K562 (cell line): Measurements from ENCODE around the gene SEMA3A. TPM values are rescaled to one million over a fixed set of nuclear protein-coding genes. Genes with fewer than 3 reads are reported as not detected.

Experiments
- ATAC-seq: fragments of 200-7000 bp; cut with Tn5 transposase; 3 replicates; pipeline ENCODE4 v1.9.1; 2020; ENCODE audit warnings: moderate library complexity
- BruUV-seq: library from RNA; stranded (reverse); fragments of 400-500 nt; replicated peaks from 2 replicates; lab custom pipeline; 2021; lab: Mats Ljungman, UMichigan
- CTCF ChIA-PET: fragments of 300-600 bp; formaldehyde crosslinking; extraction: SDS; loops from one replicate; lab custom pipeline; 2021; ENCODE audit warnings: low intra/inter-chr PET ratio; lab: Yijun Ruan, JAX
- POLR2A ChIA-PET: fragments of 300-600, 350-650 bp; sonication (Branson Sonifier 250); formaldehyde crosslinking; extraction: SDS; loops from one replicate; lab custom pipeline; 2021; ENCODE audit warnings: antibody characterized with exemption, inconsistent platforms; lab: Yijun Ruan, JAX
- DNase-seq, 4 experiments: peaks; one replicate each; pipeline versions ENCODE4 v3.0.0 to v3.0.0-alpha.2; 2011 to 2018; ENCODE audit warnings: low spot score in 3 of 4, mixed read lengths in 3 of 4; ENCODE audit errors: extremely low read depth in 1 of 4
- FAIRE-seq: peaks from 2 replicates; lab custom pipeline; 2011; peaks lifted over from hg19 to GRCh38; lab: Jason Lieb, UNC
- H2AFZ ChIP-seq: 2 replicates; pipeline ENCODE4 v1.6.0; 2011; ENCODE audit warnings: low read depth, low read length, control low read depth, inconsistent platforms
- H3K27ac ChIP-seq: fragments of 200-600 bp; 3 replicates; pipeline ENCODE4 v1.8.0; 2011; ENCODE audit warnings: low read depth, mild to moderate bottlenecking, control low read depth, inconsistent platforms, low read length, moderate library complexity, mixed read lengths; ENCODE audit errors: extremely low read depth
- H3K27me3 ChIP-seq, 2 experiments: fragments of 300-600 bp in 1 of 2; 2 replicates in 1 of 2; 3 replicates in 1 of 2; pipeline versions ENCODE4 v1.6.0 to v1.8.0; 2011; ENCODE audit warnings: inconsistent platforms in 2 of 2, low read length in 2 of 2, mild to moderate bottlenecking in 1 of 2, mixed read lengths in 1 of 2, moderate library complexity in 1 of 2; ENCODE audit not compliant: control insufficient read depth in 2 of 2, insufficient read depth in 2 of 2
- H3K36me3 ChIP-seq: fragments of 300-600 bp; 3 replicates; pipeline ENCODE4 v1.8.0; 2011; ENCODE audit warnings: mild to moderate bottlenecking, low read length, inconsistent platforms; ENCODE audit not compliant: control insufficient read depth, insufficient read depth
- H3K4me1 ChIP-seq, 2 experiments: fragments of 200-600 bp in 1 of 2; replicated peaks in 1 of 2; 2 replicates in 1 of 2; 3 replicates in 1 of 2; pipeline versions ENCODE4 v1.5.1 to v1.8.0; 2011; ENCODE audit warnings: inconsistent platforms in 2 of 2, low read length in 2 of 2, mild to moderate bottlenecking in 1 of 2, mixed read lengths in 1 of 2, moderate library complexity in 1 of 2; ENCODE audit not compliant: control insufficient read depth in 2 of 2, insufficient read depth in 2 of 2
- H3K4me2 ChIP-seq: 2 replicates; pipeline ENCODE4 v1.6.1; 2011; ENCODE audit warnings: low read length, control low read depth, inconsistent platforms, mixed read lengths; ENCODE audit not compliant: insufficient read depth
- H3K4me3 ChIP-seq: fragments of 200-600 bp; sonication (generic), shearing (Covaris generic); 2 replicates; pipeline ENCODE4 v1.5.1; 2016; ENCODE audit warnings: control low read depth, inconsistent platforms
- H3K79me2 ChIP-seq: fragments of 200-600 bp; 3 replicates; pipeline ENCODE4 v1.8.0; 2011; ENCODE audit warnings: low read length, inconsistent platforms; ENCODE audit not compliant: control insufficient read depth, insufficient read depth
- H3K9ac ChIP-seq, 2 experiments: 2 replicates each; pipeline versions ENCODE4 v1.6.0 to v1.6.1; 2011; ENCODE audit warnings: low read depth in 2 of 2, low read length in 2 of 2, control low read depth in 1 of 2, inconsistent platforms in 1 of 2, mild to moderate bottlenecking in 1 of 2, mixed read lengths in 1 of 2; ENCODE audit not compliant: insufficient read depth in 1 of 2
- H3K9me1 ChIP-seq: one replicate; pipeline ENCODE4 v1.6.0; 2011; ENCODE audit warnings: inconsistent platforms, mild to moderate bottlenecking, low read length, moderate library complexity; ENCODE audit not compliant: control insufficient read depth, insufficient read depth
- H3K9me3 ChIP-seq: replicated peaks from 2 replicates; pipeline ENCODE4 v1.5.1; 2011; ENCODE audit warnings: low read depth, low read length, inconsistent platforms; ENCODE audit not compliant: control insufficient read depth, insufficient read depth
- H4K20me1 ChIP-seq: replicated peaks from 2 replicates; pipeline ENCODE4 v1.6.1; 2011; ENCODE audit warnings: low read length, inconsistent platforms, mixed read lengths; ENCODE audit not compliant: control insufficient read depth, insufficient read depth
- CREB1 ChIP-seq, 2 experiments: sonication (generic) in 1 of 2; formaldehyde crosslinking in 1 of 2; IDR thresholded peaks; 2 replicates each; pipeline versions ENCODE4 v1.6.1 to v1.8.0; 2012 to 2022; ENCODE audit warnings: inconsistent platforms in 1 of 2, mild to moderate bottlenecking in 1 of 2, missing genetic modification reagents in 1 of 2, moderate library complexity in 1 of 2
- ETV1 ChIP-seq: fragments of 450-650 bp; conservative IDR thresholded peaks from 2 replicates; pipeline ENCODE4 v1.6.1; 2016; ENCODE audit warnings: missing genetic modification characterization, control low read depth, low read depth, missing compliant biosample characterization
- IRF2 ChIP-seq: sonication (generic); formaldehyde crosslinking; IDR thresholded peaks from 2 replicates; pipeline ENCODE4 v1.8.1; 2022; ENCODE audit warnings: mild to moderate bottlenecking, missing genetic modification reagents
- KLF10 ChIP-seq: fragments of 250-450 bp; sonication (Bioruptor Pico); IDR thresholded peaks from 2 replicates; pipeline ENCODE4 v1.6.1; 2021; ENCODE audit warnings: matching md5 sums
- L3MBTL2 ChIP-seq: fragments of 450-650 bp; IDR thresholded peaks from 2 replicates; pipeline ENCODE4 v1.6.1; 2016; ENCODE audit warnings: mild to moderate bottlenecking, moderate library complexity
- MAFF ChIP-seq: IDR thresholded peaks from 2 replicates; pipeline ENCODE4 v1.6.1; 2012; ENCODE audit warnings: low read length, improper control_type of control experiment
- MAX ChIP-seq: sonication (generic); formaldehyde crosslinking; IDR thresholded peaks from 2 replicates; pipeline ENCODE4 v1.9.0; 2022; ENCODE audit warnings: mild to moderate bottlenecking, missing genetic modification reagents
- NELFE ChIP-seq: IDR thresholded peaks from 2 replicates; pipeline ENCODE4 v1.6.1; 2011; ENCODE audit warnings: mild to moderate bottlenecking; ENCODE audit not compliant: insufficient read depth, insufficient read length
- PHF8 ChIP-seq: fragments of 200-600 bp; sonication (generic); IDR thresholded peaks from 2 replicates; pipeline ENCODE4 v1.6.1; 2012; ENCODE audit warnings: mixed run types, mild to moderate bottlenecking, inconsistent platforms, low read length, moderate library complexity, borderline replicate concordance
- RFX1 ChIP-seq: fragments of 450-650 bp; IDR thresholded peaks from 2 replicates; pipeline ENCODE4 v1.6.1; 2016; ENCODE audit warnings: mild to moderate bottlenecking, moderate library complexity
- SIX5 ChIP-seq, 2 experiments: IDR thresholded peaks; 2 replicates each; pipeline ENCODE4 v1.6.1; 2011; ENCODE audit warnings: low read length in 2 of 2, borderline replicate concordance in 1 of 2, low read depth in 1 of 2, mild to moderate bottlenecking in 1 of 2, moderate library complexity in 1 of 2; ENCODE audit not compliant: insufficient read depth in 1 of 2
- U2AF1 ChIP-seq: fragments of 200-400 bp; formaldehyde crosslinking; optimal IDR thresholded peaks from 2 replicates; pipeline ENCODE3; 2017; ENCODE audit warnings: mild to moderate bottlenecking, low read depth, low read length, moderate library complexity
- ZFPM2 ChIP-seq: fragments of 250-450 bp; sonication (Bioruptor Pico); IDR thresholded peaks from 2 replicates; pipeline ENCODE4 v1.5.1; 2022; ENCODE audit warnings: mild to moderate bottlenecking
- ZNF695 ChIP-seq: fragments of 450-650 bp; formaldehyde crosslinking; IDR thresholded peaks from 2 replicates; pipeline ENCODE4 v1.4.0; 2020; ENCODE audit warnings: mild to moderate bottlenecking, moderate library complexity
- WGBS: fragments of 100-300 bp; shearing (Covaris generic); methylation state at CpG from one replicate; pipeline ENCODE4 v1.1.6; 2016; ENCODE audit warnings: low coverage, mixed read lengths; ENCODE audit not compliant: insufficient coverage; ENCODE audit errors: missing lambda C conversion rate; 5-methylcytosine and 5-hydroxymethylcytosine counted together
- in situ Hi-C: fragments of 300-500 bp; cut with MboI; formaldehyde crosslinking; loops from 4 replicates; pipeline ENCODE4 v1.15.0; 2018; ENCODE audit warnings: inconsistent platforms, mixed read lengths
- intact Hi-C: fragments of 100-400 bp; cut with micrococcal nuclease; formaldehyde crosslinking; loops from 2 replicates; pipeline ENCODE4 v1.14.2; 2022
- polyA plus RNA-seq, 8 experiments: library from polyadenylated mRNA; depleted of rRNA in 4 of 8; stranded (reverse) in 5 of 8; unstranded in 3 of 8; fragments of >200 nt; fragmentation: Nextera tagmentation in 2 of 8; fragmentation: Illumina TruSeq in 1 of 8; extraction: Ambion mirVana in 2 of 8; extraction: Trizol in 1 of 8; gene quantifications; 2 replicates each; pipeline versions ENCODE4 v1.2.1 to v1.2.3, GENCODE V29; 2011 to 2014; ENCODE audit warnings: inconsistent platforms in 1 of 8, missing spikeins in 1 of 8
- total RNA-seq, 7 experiments: library from RNA; depleted of rRNA in 6 of 7; stranded (reverse); fragments of >200 nt in 6 of 7; fragmentation: Illumina TruSeq in 2 of 7; extraction: Trizol in 2 of 7; gene quantifications; 2 replicates each; pipeline versions ENCODE4 v1.2.1 to v1.2.3, GENCODE V29; 2011 to 2021; ENCODE audit warnings: low replicate concordance in 1 of 7
- TF ChIP-seq, protein P1 (sequence below): fragments of 150-350 bp; conservative IDR thresholded peaks from 2 replicates; pipeline ENCODE4 v1.6.1; 2014; ENCODE audit warnings: low read length

Gene SEMA3A
- total and polyA plus RNA-seq, 9 of the 15 experiments (the other 6 are each of a cell fraction or from before 2014, with no cell fraction given), result 0.36 to 3.0 (median 1.1) TPM

GRCh38 chr7:84069999-84070500 lies 124.5 kb downstream of the SEMA3A start:
- H2AFZ ChIP-seq, result no peak overlapping the region
- H3K9me3 ChIP-seq, result no peaks in the 10 kb centered on the region; the same call in 1 of the 2 replicates
- H3K79me2 ChIP-seq, result no peaks in the 10 kb centered on the region
- TF ChIP-seq MAX (no peak), SIX5 (IDR thresholded peaks at IDR 0.05; ENCODE audit: borderline replicate concordance in 1 of 2, insufficient read depth in 1 of 2, low read depth in 1 of 2, low read length in 2 of 2) (no peak), RFX1 (no peak), ZNF695 (CRISPR knock-in tag) (no peak), NELFE (no peak)
- TF ChIP-seq, all 486 proteins: peak for 0
- Histone ChIP-seq H3K4me1 (no peaks in the 10 kb centered on the region), H3K4me2 (no peak overlapping the region), H3K27me3 (no peaks in the 10 kb centered on the region), H4K20me1 (no peaks in the 10 kb centered on the region), H3K9me1 (no peaks in the 10 kb centered on the region), H3K9ac (no peak overlapping the region), H3K27ac (no peak overlapping the region), H3K4me3 (no peak overlapping the region), H3K36me3 (no peaks in the 10 kb centered on the region)
- DNase-seq, result no peak
- in situ Hi-C loops, result no loop called here
- CTCF ChIA-PET, result no interaction called here
- POLR2A ChIA-PET, result no interaction called here
- ATAC-seq, result no peak
- 0% methylated on average over 2 of the region's 2 CpGs for WGBS
- no peak for FAIRE-seq
- BruUV-seq, result no TSS peak
- intact Hi-C loops, result no loop called here

GRCh38 chr7:84069033-84069432 lies 125.6 kb downstream of the SEMA3A start:
- Histone ChIP-seq H3K9me3 (no peaks in the 10 kb centered on the region; the same call in 1 of the 2 replicates), H4K20me1 (no peaks in the 10 kb centered on the region), H3K4me3 (no peak overlapping the region), H2AFZ (no peak overlapping the region), H3K9ac (no peak overlapping the region), H3K36me3 (no peaks in the 10 kb centered on the region), H3K79me2 (no peaks in the 10 kb centered on the region), H3K4me2 (no peak overlapping the region), H3K27me3 (no peaks in the 10 kb centered on the region), H3K4me1 (no peaks in the 10 kb centered on the region), H3K27ac (no peak overlapping the region), H3K9me1 (no peaks in the 10 kb centered on the region)
- DNase-seq, result no peak
- no peak for FAIRE-seq
- 5% methylated on average over 1 of the region's 1 CpG for WGBS
- POLR2A ChIA-PET, result no interaction called here
- ATAC-seq, result no peak
- in situ Hi-C loops, result no loop called here
- intact Hi-C loops, result no loop called here
- CTCF ChIA-PET, result no interaction called here
- no TSS peak for BruUV-seq
- no peak for TF ChIP-seq CREB1 (IDR thresholded peaks at IDR 0.05)
- TF ChIP-seq CREB1 (CRISPR knock-in tag; IDR thresholded peaks at IDR 0.05), result no peak
- no peak for TF ChIP-seq ETV1 (tag)
- no peak for TF ChIP-seq MAFF
- no peak for TF ChIP-seq ZFPM2 (CRISPR knock-in tag)
- TF ChIP-seq, protein P1, sequence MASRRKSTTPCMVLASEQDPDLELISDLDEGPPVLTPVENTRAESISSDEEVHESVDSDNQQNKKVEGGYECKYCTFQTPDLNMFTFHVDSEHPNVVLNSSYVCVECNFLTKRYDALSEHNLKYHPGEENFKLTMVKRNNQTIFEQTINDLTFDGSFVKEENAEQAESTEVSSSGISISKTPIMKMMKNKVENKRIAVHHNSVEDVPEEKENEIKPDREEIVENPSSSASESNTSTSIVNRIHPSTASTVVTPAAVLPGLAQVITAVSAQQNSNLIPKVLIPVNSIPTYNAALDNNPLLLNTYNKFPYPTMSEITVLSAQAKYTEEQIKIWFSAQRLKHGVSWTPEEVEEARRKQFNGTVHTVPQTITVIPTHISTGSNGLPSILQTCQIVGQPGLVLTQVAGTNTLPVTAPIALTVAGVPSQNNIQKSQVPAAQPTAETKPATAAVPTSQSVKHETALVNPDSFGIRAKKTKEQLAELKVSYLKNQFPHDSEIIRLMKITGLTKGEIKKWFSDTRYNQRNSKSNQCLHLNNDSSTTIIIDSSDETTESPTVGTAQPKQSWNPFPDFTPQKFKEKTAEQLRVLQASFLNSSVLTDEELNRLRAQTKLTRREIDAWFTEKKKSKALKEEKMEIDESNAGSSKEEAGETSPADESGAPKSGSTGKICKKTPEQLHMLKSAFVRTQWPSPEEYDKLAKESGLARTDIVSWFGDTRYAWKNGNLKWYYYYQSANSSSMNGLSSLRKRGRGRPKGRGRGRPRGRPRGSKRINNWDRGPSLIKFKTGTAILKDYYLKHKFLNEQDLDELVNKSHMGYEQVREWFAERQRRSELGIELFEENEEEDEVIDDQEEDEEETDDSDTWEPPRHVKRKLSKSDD, result no peak
- TF ChIP-seq IRF2 (CRISPR knock-in tag), result no peak
- TF ChIP-seq L3MBTL2, result no peak
- TF ChIP-seq KLF10 (CRISPR knock-in tag), result no peak
- no peak for TF ChIP-seq U2AF1
- TF ChIP-seq PHF8, result no peak
